ENCODE results near the gene EFEMP2. TPM values are rescaled to one million over a fixed set of nuclear protein-coding genes. Genes with fewer than 3 reads are reported as not detected.

The EFEMP2 gene
- total RNA-seq, 1 donor from 2014 or later: 310 TPM

DNA sequence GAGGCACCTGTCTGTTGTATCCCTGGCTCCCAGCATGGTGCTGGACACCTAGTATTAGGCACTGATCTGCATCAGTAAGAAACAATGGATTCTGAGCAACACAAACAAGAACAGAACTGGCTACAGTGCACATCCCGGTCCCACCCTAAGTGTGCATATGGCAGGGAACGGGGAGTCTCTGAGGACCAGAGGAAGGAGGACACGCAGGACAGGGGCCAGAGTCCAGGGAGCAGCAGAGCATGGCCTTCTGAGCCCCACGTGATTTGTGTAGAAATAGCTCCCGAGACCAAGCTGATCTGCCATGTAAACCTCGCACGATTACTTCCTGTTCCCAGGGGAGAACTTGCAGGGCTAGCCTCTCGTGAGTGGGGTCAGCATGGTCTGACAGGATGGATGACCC is 51.5 kb downstream of the EFEMP2 start:
- TF ChIP-seq, protein P1, sequence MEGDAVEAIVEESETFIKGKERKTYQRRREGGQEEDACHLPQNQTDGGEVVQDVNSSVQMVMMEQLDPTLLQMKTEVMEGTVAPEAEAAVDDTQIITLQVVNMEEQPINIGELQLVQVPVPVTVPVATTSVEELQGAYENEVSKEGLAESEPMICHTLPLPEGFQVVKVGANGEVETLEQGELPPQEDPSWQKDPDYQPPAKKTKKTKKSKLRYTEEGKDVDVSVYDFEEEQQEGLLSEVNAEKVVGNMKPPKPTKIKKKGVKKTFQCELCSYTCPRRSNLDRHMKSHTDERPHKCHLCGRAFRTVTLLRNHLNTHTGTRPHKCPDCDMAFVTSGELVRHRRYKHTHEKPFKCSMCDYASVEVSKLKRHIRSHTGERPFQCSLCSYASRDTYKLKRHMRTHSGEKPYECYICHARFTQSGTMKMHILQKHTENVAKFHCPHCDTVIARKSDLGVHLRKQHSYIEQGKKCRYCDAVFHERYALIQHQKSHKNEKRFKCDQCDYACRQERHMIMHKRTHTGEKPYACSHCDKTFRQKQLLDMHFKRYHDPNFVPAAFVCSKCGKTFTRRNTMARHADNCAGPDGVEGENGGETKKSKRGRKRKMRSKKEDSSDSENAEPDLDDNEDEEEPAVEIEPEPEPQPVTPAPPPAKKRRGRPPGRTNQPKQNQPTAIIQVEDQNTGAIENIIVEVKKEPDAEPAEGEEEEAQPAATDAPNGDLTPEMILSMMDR (IDR thresholded peaks at IDR 0.05): no peak
- H3K9me3 Mint-ChIP-seq (ENCODE audit: low read depth): no peaks in the 10 kb centered on the region
- no peak for DNase-seq (ENCODE audit: low spot score)
- no peaks in the 10 kb centered on the region for H3K36me3 Mint-ChIP-seq (ENCODE audit: low read depth)
- no peaks in the 10 kb centered on the region for H3K27me3 Mint-ChIP-seq (ENCODE audit: low read depth)
- H3K4me1 Mint-ChIP-seq (ENCODE audit: low read depth): peaks cover 14% of the 10 kb centered on the region
- no peak overlapping the region for H3K4me3 Mint-ChIP-seq (ENCODE audit: unreplicated experiment)
- H3K27ac Mint-ChIP-seq (ENCODE audit: unreplicated experiment): no peak overlapping the region

DNA sequence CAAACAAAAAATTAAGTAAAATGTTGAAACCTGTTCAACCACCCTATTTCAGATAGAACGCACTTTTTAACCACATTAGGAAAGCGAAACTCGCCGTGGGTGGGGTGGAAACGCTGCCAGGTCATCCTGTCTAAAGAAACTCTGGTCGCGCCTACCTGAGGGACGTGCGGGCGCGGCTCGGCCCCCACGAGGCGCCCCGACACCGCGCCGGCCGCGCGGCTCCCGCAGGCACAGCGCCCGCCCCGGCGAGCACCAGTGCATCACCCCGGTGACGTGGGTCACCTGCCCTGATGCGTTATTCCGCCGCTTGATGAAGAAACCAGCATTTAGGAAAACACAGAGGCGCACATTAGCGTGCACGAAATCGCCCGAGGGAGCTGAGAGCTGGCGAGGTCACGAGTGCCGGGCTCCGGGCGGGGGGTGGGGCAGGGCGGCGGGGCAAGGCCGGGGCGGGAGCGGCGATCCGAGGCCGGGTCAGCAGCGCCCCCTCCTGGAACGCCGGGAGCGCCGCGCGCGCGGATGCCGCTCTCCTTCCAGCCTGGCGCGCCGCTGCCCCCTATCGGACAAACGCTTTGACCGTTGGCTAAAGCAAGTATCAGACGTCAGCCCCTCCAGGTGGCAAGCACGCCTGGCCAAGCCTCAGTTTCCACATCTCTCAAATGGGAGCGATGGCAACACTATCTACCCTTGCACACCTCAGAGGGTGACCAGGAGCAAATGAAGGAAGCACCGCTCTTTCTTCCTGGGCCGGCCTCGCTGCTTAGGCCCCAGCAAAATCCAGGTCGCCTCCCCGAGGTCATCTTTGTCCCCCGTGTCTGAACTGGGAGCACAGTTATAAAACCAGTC is 54.5 kb downstream of the EFEMP2 start:
- Mint-ChIP-seq H3K9me3 (ENCODE audit: low read depth) (no peaks in the 10 kb centered on the region), H3K4me3 (ENCODE audit: unreplicated experiment) (peak overlapping the region; percentile 81), H3K4me1 (ENCODE audit: low read depth) (peaks cover 14% of the 10 kb centered on the region), H3K27me3 (ENCODE audit: low read depth) (no peaks in the 10 kb centered on the region), H3K36me3 (ENCODE audit: low read depth) (peaks cover 2% of the 10 kb centered on the region), H3K27ac (ENCODE audit: unreplicated experiment) (peak overlapping the region; percentile 83)
- DNase-seq (ENCODE audit: low spot score): no peak
- TF ChIP-seq, protein P1 (IDR thresholded peaks at IDR 0.05): peak; percentile 100

DNA sequence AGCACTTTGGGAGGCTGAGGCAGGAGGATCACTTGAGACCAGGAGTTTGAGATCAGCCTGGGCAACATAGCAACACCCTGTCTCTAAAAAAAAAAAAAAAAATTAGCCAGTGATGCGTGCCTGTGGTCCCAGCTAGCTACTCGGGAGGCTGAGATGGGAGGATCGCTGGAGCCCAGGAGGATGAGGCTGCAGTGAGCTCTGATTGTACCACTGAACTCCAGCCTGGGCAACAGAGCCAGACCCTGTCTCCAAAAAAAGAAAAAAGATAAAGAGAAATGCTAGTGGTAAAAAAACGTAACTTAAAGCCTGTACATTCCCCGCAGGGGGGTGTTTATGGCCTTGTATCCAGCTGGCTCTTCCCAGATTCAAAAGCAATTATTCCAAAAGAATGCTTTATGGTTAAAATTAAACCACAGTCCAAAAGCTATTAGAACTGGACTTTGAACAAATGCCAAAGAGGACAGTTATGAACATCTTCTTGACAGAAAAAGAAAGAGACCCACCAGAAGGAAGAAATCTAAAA is 55.2 kb downstream of the EFEMP2 start:
- Mint-ChIP-seq H3K36me3 (ENCODE audit: low read depth) (peaks cover 2% of the 10 kb centered on the region), H3K27me3 (ENCODE audit: low read depth) (no peaks in the 10 kb centered on the region), H3K4me1 (ENCODE audit: low read depth) (peaks cover 14% of the 10 kb centered on the region), H3K9me3 (ENCODE audit: low read depth) (no peaks in the 10 kb centered on the region), H3K27ac (ENCODE audit: unreplicated experiment) (peak overlapping the region; percentile 83), H3K4me3 (ENCODE audit: unreplicated experiment) (peak overlapping the region; percentile 81)
- no peak for DNase-seq (ENCODE audit: low spot score)
- TF ChIP-seq, protein P1 (IDR thresholded peaks at IDR 0.05): no peak

DNA sequence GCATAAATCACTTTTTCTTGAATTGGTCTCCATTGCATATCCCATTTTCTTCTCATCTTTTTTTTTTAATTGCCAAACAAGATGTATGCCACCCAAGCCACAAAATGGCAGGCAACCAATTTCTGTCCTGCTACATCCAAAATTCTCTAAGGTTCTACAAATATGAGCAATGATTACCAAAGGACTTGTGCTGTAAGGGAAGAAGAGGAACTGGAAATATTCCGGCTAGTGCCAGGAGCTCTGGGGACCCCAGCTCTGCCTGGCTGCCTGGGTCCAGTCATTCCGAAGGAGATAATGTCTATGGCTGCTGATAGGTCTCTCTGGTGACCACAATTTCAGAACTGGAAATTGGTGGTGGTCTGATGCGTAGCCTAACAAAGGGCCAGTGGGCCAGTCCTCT is 55.9 kb downstream of the EFEMP2 start:
- no peak overlapping the region for H3K27ac Mint-ChIP-seq (ENCODE audit: unreplicated experiment)
- H3K4me1 Mint-ChIP-seq (ENCODE audit: low read depth): peaks cover 14% of the 10 kb centered on the region
- DNase-seq (ENCODE audit: low spot score): no peak
- H3K9me3 Mint-ChIP-seq (ENCODE audit: low read depth): no peaks in the 10 kb centered on the region
- TF ChIP-seq, protein P1 (IDR thresholded peaks at IDR 0.05): no peak
- H3K4me3 Mint-ChIP-seq (ENCODE audit: unreplicated experiment): no peak overlapping the region
- H3K27me3 Mint-ChIP-seq (ENCODE audit: low read depth): no peaks in the 10 kb centered on the region
- peaks cover 2% of the 10 kb centered on the region for H3K36me3 Mint-ChIP-seq (ENCODE audit: low read depth)

Other genes with a start within 250 kb of the EFEMP2 start
- 22.7 to 33.3 TPM (median 27.4 TPM) in 3 replicates for gene SIPA1, start 234.7 kb downstream of the EFEMP2 start, total RNA-seq
- gene RELA, start 209.9 kb downstream of the EFEMP2 start, total RNA-seq: 65.3 to 73.6 TPM (median 72.7 TPM) in 3 replicates
- 39.9 to 53.6 TPM (median 43.2 TPM) in 3 replicates for gene KAT5, start 160.5 kb downstream of the EFEMP2 start, total RNA-seq
- gene RNASEH2C, start 152.0 kb downstream of the EFEMP2 start, total RNA-seq: 39.3 to 56.9 TPM (median 42.7 TPM) in 3 replicates
- 13.8 to 14.6 TPM (median 14.1 TPM) in 3 replicates for gene AP5B1, start 91.8 kb downstream of the EFEMP2 start, total RNA-seq
- 0.12 TPM in 1 of 3 replicates, not detected in the others for gene OVOL1, start 85.7 kb downstream of the EFEMP2 start, total RNA-seq
- 0.79 to 1.8 TPM (median 0.80 TPM) in 3 replicates for gene SNX32, start 38.8 kb downstream of the EFEMP2 start, total RNA-seq
- 850 to 1,236 TPM (median 1,222 TPM) in 3 replicates for gene CFL1, start 14.6 kb downstream of the EFEMP2 start, total RNA-seq
- gene MUS81, start 12.4 kb downstream of the EFEMP2 start, total RNA-seq: 55.7 to 68.4 TPM (median 66.3 TPM) in 3 replicates
- not detected in 3 replicates for gene CTSW, start 7.0 kb upstream of the EFEMP2 start, total RNA-seq
- 82.7 to 100 TPM (median 83.5 TPM) in 3 replicates for gene FIBP, start 15.7 kb upstream of the EFEMP2 start, total RNA-seq
- gene CCDC85B, start 17.9 kb upstream of the EFEMP2 start, total RNA-seq: 23.4 to 31.6 TPM (median 26.6 TPM) in 3 replicates
- 5.8 to 12.3 TPM (median 7.5 TPM) in 3 replicates for gene FOSL1, start 27.6 kb upstream of the EFEMP2 start, total RNA-seq
- gene C11orf68, start 46.3 kb upstream of the EFEMP2 start, total RNA-seq: 68.2 to 69.8 TPM (median 68.8 TPM) in 3 replicates
- 111 to 142 TPM (median 116 TPM) in 3 replicates for gene DRAP1, start 46.6 kb upstream of the EFEMP2 start, total RNA-seq
- not detected in 3 replicates for gene TSGA10IP, start 72.7 kb upstream of the EFEMP2 start, total RNA-seq
- 30.3 to 37.3 TPM (median 34.4 TPM) in 3 replicates for gene SART1, start 88.9 kb upstream of the EFEMP2 start, total RNA-seq
- gene EIF1AD, start 129.4 kb upstream of the EFEMP2 start, total RNA-seq: 30.6 to 36.6 TPM (median 34.0 TPM) in 3 replicates
- gene BANF1, start 129.7 kb upstream of the EFEMP2 start, total RNA-seq: 178 to 243 TPM (median 187 TPM) in 3 replicates
- not detected in 3 replicates for gene CST6, start 139.2 kb upstream of the EFEMP2 start, total RNA-seq
- 0.44 TPM in 1 of 3 replicates, not detected in the others for gene CATSPER1, start 153.7 kb upstream of the EFEMP2 start, total RNA-seq
- 1.1 to 2.0 TPM (median 1.8 TPM) in 3 replicates for gene GAL3ST3, start 176.4 kb upstream of the EFEMP2 start, total RNA-seq
- gene SF3B2, start 179.6 kb upstream of the EFEMP2 start, total RNA-seq: 142 to 169 TPM (median 143 TPM) in 3 replicates
- 74.4 to 90.7 TPM (median 85.7 TPM) in 3 replicates for gene PACS1, start 197.5 kb upstream of the EFEMP2 start, total RNA-seq